Endothelial cell (in vitro differentiated cells): Measurements from ENCODE around the gene CCNI2. TPM values are rescaled to one million over a fixed set of nuclear protein-coding genes. Genes with fewer than 3 reads are reported as not detected.
A peak's percentile ranks its signal among the peaks of the same experiment; 100 is the strongest.

Source experiments
- DNase-seq: peaks from one replicate; pipeline ENCODE4 v3.0.0; 2021; ENCODE audit warnings: low spot score
- H3K27ac Mint-ChIP-seq: one replicate; pipeline ENCODE4 v1.8.0; 2021; ENCODE audit warnings: mixed read lengths, inconsistent platforms; ENCODE audit not compliant: unreplicated experiment
- H3K27me3 Mint-ChIP-seq: one replicate; pipeline ENCODE4 v1.8.0; 2021; ENCODE audit warnings: mild to moderate bottlenecking, moderate library complexity, mixed read lengths, inconsistent platforms; ENCODE audit not compliant: unreplicated experiment
- H3K36me3 Mint-ChIP-seq: one replicate; pipeline ENCODE4 v1.8.0; 2021; ENCODE audit warnings: mild to moderate bottlenecking, low read depth, mixed read lengths, inconsistent platforms; ENCODE audit not compliant: unreplicated experiment
- H3K4me1 Mint-ChIP-seq: one replicate; pipeline ENCODE4 v1.8.0; 2021; ENCODE audit warnings: mild to moderate bottlenecking, mixed read lengths, inconsistent platforms; ENCODE audit not compliant: unreplicated experiment
- H3K4me3 Mint-ChIP-seq: one replicate; pipeline ENCODE4 v1.8.0; 2021; ENCODE audit warnings: mild to moderate bottlenecking, mixed read lengths, inconsistent platforms; ENCODE audit not compliant: unreplicated experiment
- H3K9me3 Mint-ChIP-seq: one replicate; pipeline ENCODE4 v1.8.0; 2021; ENCODE audit warnings: mixed read lengths, inconsistent platforms; ENCODE audit not compliant: unreplicated experiment
- CTCF ChIP-seq: fragments of 200-600 bp; sonication (generic); IDR thresholded peaks from one replicate; pipeline ENCODE4 v1.5.0; 2021; ENCODE audit warnings: antibody characterized with exemption; ENCODE audit not compliant: unreplicated experiment
- total RNA-seq: library from RNA; stranded (reverse); fragmentation: NEBNext Ultra II Directional; extraction: Animal tissue kit (Norgen Biotek cat#: 25700); gene quantifications from one replicate; pipeline ENCODE4 v1.2.1, GENCODE V29; 2021; ENCODE audit not compliant: unreplicated experiment

CCNI2 gene
- total RNA-seq, 1 donor from 2014 or later = not detected

GRCh38 chr5:132787076-132787475 lies 39.9 kb downstream of the CCNI2 start:
- Mint-ChIP-seq H3K4me1 (peaks cover 11% of the 10 kb centered on the region), H3K36me3 (no peaks in the 10 kb centered on the region), H3K27me3 (peaks cover 6% of the 10 kb centered on the region), H3K4me3 (no peak overlapping the region), H3K27ac (no peak overlapping the region), H3K9me3 (no peaks in the 10 kb centered on the region)
- DNase-seq = no peak
- TF ChIP-seq CTCF = no peak

- Mint-ChIP-seq H3K36me3 (no peaks in the 10 kb centered on the region), H3K9me3 (no peaks in the 10 kb centered on the region), H3K4me3 (no peak overlapping the region), H3K4me1 (peaks cover 8% of the 10 kb centered on the region), H3K27ac (no peak overlapping the region), H3K27me3 (peaks cover 6% of the 10 kb centered on the region)
- DNase-seq = no peak
- TF ChIP-seq CTCF = no peak
These were observed 41.3 kb downstream of the CCNI2 start for GRCh38 chr5:132788508-132788907.

- TF ChIP-seq CTCF = no peak
- no peak for DNase-seq
- H3K4me1 Mint-ChIP-seq = peaks cover 8% of the 10 kb centered on the region
- H3K27ac Mint-ChIP-seq = no peak overlapping the region
- no peaks in the 10 kb centered on the region for H3K36me3 Mint-ChIP-seq
- peaks cover 6% of the 10 kb centered on the region for H3K27me3 Mint-ChIP-seq
- no peak overlapping the region for H3K4me3 Mint-ChIP-seq
- no peaks in the 10 kb centered on the region for H3K9me3 Mint-ChIP-seq
These were observed 42.0 kb downstream of the CCNI2 start for GRCh38 chr5:132788990-132789886.

- Mint-ChIP-seq H3K4me1 (peaks cover 8% of the 10 kb centered on the region), H3K9me3 (no peaks in the 10 kb centered on the region), H3K27me3 (peaks cover 6% of the 10 kb centered on the region), H3K27ac (peak overlapping the region; percentile 1), H3K4me3 (no peak overlapping the region), H3K36me3 (no peaks in the 10 kb centered on the region)
- DNase-seq = no peak
- no peak for TF ChIP-seq CTCF
These were observed 43.1 kb downstream of the CCNI2 start for GRCh38 chr5:132790201-132790865.

- DNase-seq = no peak
- no peaks in the 10 kb centered on the region for H3K9me3 Mint-ChIP-seq
- no peak for TF ChIP-seq CTCF
- no peak overlapping the region for H3K4me3 Mint-ChIP-seq
- no peaks in the 10 kb centered on the region for H3K36me3 Mint-ChIP-seq
- H3K4me1 Mint-ChIP-seq = peaks cover 8% of the 10 kb centered on the region
- peaks cover 6% of the 10 kb centered on the region for H3K27me3 Mint-ChIP-seq
- H3K27ac Mint-ChIP-seq = no peak overlapping the region
These were observed 43.8 kb downstream of the CCNI2 start for GRCh38 chr5:132791026-132791425.
